Psoas muscle (tissue), 8 donors: ENCODE data around the gene STXBP3. TPM values are rescaled to one million over a fixed set of nuclear protein-coding genes. Genes with fewer than 3 reads are reported as not detected.

ENCODE experiments used
- ATAC-seq, 4 donors: fragments of 200-7000 bp; cut with Tn5 transposase; one replicate each; pipeline ENCODE4 v1.9.1; 2020; ENCODE audit warnings: moderate library complexity in 3 of 4, mild to moderate bottlenecking in 2 of 4
- DNase-seq, 2 donors: peaks; one replicate each; pipeline ENCODE4 v3.0.0-alpha.2; 2020
- H3K27ac ChIP-seq: fragments of 200-600 bp; one replicate; pipeline ENCODE4 v1.8.0; 2022
- H3K27me3 ChIP-seq, 3 donors: fragments of 200-600 bp in 1 of 3; one replicate each; pipeline versions ENCODE4 v1.6.1 to v1.8.0; 2013 to 2022; ENCODE audit warnings: low read length in 2 of 3, mild to moderate bottlenecking in 2 of 3, moderate library complexity in 1 of 3; ENCODE audit not compliant: insufficient read depth in 3 of 3
- H3K36me3 ChIP-seq, 2 donors: fragments of 200-600 bp in 1 of 2; one replicate each; pipeline versions ENCODE4 v1.6.1 to v1.8.0; 2013 to 2022; ENCODE audit warnings: low read depth in 1 of 2, mild to moderate bottlenecking in 1 of 2, moderate library complexity in 1 of 2; ENCODE audit not compliant: insufficient read depth in 1 of 2
- H3K4me1 ChIP-seq: fragments of 200-600 bp; one replicate; pipeline ENCODE4 v1.8.0; 2022
- H3K4me3 ChIP-seq: fragments of 200-600 bp; one replicate; pipeline ENCODE4 v1.8.0; 2022; ENCODE audit warnings: mild to moderate bottlenecking
- H3K9me3 ChIP-seq: fragments of 200-600 bp; one replicate; pipeline ENCODE4 v1.8.0; 2022
- WGBS, 3 donors: extraction: QIAGEN DNeasy Blood & Tissue Kit; methylation state at CpG; one replicate each; pipeline versions ENCODE4 v1.1.6 to v1.1.7; 2013; 5-methylcytosine and 5-hydroxymethylcytosine counted together
- intact Hi-C, 2 donors: fragments of 100-400 bp; cut with DNase I; formaldehyde crosslinking; loops; one replicate each; pipeline versions ENCODE4 v1.11.0 to v1.14.2; 2022
- polyA plus RNA-seq, 3 donors: library from polyadenylated mRNA; stranded (reverse); fragments of 200-250 nt; gene quantifications; one replicate each; pipeline ENCODE4 v1.2.3, GENCODE V29; 2013
- total RNA-seq, 4 donors: library from RNA; stranded (reverse); fragmentation: NEBNext Ultra II Directional in 2 of 4; extraction: Animal tissue kit (Norgen Biotek cat#: 25700) in 2 of 4; gene quantifications; one replicate each; pipeline versions ENCODE4 v1.2.1 to v1.2.4, GENCODE V29; 2021 to 2023
- TF ChIP-seq, protein P1 (sequence below): fragments of 200-600 bp; IDR thresholded peaks from one replicate; pipeline ENCODE4 v1.8.0; 2022; ENCODE audit warnings: antibody characterized with exemption
- donor health status: healthy with polysubstance abuse.
- donor health status: DM: no; HTN: no; CAD: no; lungs with moderate emphysema.
- donor health status: Bipolar disorder and iron deficiency.
- donor health status: healthy.
- donor health status: DM: yes; HTN: yes; CAD: no.
- donor health status: DM: no; HTN: no; CAD: no.
- donor health status: DM: no; HTN: no; CAD: no.
- donor health status: DM: yes; HTN: yes; CAD: no.

STXBP3 gene
- total and polyA plus RNA-seq, 7 donors = 12.7 to 22.3 (median 17.1) TPM

DNA sequence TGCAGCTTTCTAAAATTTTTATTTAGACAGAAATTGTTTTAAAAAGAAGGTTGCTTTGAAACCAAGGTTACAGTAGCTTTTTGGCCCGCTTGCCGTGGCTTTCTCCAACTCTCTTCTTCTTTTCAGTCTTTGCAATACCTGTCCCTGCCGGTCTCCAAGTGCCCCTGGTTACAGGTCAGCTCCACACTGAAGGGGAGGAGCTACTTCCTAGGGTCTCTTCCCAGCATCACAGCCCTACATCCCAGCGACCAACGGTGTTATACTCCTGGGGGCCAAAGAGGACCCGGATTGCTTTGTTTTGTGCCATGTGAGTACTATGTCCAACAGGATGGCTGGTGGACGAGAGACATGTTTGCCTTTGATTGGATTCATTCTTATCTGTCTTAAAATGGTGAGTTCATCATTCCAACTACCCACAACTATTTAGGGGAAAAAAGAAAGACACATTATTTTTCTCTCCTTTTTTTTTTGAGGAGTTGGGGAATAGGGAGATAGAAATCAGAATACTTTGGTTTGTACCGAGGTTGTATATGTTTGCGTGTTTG lies 33.8 kb upstream of the STXBP3 start, which contains the start of gene FNDC7:
TSS of gene FNDC7 (plus strand) at position 303 of the 545 bp plus-strand sequence. CDS start at position 329, 26 bp downstream.
- Histone ChIP-seq H3K36me3 (no peaks in the 10 kb centered on the region), H3K4me1 (no peaks in the 10 kb centered on the region), H3K27ac (no peak within 1 kb of the TSS), H3K9me3 (no peaks in the 10 kb centered on the region), H3K27me3 (peaks cover 0 to 4% (median 0%) of the 10 kb centered on the region in 3 donors), H3K4me3 (no peak within 1 kb of the TSS)
- TF ChIP-seq, protein P1, sequence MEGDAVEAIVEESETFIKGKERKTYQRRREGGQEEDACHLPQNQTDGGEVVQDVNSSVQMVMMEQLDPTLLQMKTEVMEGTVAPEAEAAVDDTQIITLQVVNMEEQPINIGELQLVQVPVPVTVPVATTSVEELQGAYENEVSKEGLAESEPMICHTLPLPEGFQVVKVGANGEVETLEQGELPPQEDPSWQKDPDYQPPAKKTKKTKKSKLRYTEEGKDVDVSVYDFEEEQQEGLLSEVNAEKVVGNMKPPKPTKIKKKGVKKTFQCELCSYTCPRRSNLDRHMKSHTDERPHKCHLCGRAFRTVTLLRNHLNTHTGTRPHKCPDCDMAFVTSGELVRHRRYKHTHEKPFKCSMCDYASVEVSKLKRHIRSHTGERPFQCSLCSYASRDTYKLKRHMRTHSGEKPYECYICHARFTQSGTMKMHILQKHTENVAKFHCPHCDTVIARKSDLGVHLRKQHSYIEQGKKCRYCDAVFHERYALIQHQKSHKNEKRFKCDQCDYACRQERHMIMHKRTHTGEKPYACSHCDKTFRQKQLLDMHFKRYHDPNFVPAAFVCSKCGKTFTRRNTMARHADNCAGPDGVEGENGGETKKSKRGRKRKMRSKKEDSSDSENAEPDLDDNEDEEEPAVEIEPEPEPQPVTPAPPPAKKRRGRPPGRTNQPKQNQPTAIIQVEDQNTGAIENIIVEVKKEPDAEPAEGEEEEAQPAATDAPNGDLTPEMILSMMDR = no peak
- ATAC-seq = no peak
- no peak for DNase-seq
- 44 to 47% (median 45%) methylated on average over 9 of the region's 9 CpGs for WGBS, 3 donors
- intact Hi-C loops = no loop called here

DNA sequence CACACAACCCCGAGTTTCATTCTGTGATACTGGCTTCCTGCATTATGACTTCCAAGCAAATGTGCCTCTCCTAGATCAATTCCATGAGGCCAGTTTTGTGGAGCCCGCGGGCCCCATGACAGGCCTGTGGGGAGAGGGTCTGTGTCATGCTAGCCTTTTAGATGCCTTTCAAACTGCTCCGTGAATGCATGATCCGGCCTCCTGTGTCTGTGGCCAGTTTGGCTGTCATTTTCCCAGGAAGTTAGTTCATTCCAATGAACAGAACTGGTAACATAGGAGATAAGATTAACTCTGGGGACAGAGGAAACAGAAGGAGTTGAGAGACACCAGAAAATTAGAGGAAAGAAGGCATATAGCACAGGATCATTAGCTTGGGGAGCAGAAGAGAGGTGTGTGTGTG lies 30.5 kb upstream of the STXBP3 start:
- 72 to 86% (median 78%) methylated on average over 5 of the region's 5 CpGs for WGBS, 3 donors
- intact Hi-C loops = no loop called here
- H3K4me3 ChIP-seq = no peak overlapping the region
- ATAC-seq (no peak), DNase-seq (no peak)
- no peaks in the 10 kb centered on the region for H3K27me3 ChIP-seq
- no peaks in the 10 kb centered on the region for H3K4me1 ChIP-seq
- no peaks in the 10 kb centered on the region for H3K36me3 ChIP-seq
- TF ChIP-seq, protein P1 = no peak
- no peaks in the 10 kb centered on the region for H3K9me3 ChIP-seq
- no peak overlapping the region for H3K27ac ChIP-seq

DNA sequence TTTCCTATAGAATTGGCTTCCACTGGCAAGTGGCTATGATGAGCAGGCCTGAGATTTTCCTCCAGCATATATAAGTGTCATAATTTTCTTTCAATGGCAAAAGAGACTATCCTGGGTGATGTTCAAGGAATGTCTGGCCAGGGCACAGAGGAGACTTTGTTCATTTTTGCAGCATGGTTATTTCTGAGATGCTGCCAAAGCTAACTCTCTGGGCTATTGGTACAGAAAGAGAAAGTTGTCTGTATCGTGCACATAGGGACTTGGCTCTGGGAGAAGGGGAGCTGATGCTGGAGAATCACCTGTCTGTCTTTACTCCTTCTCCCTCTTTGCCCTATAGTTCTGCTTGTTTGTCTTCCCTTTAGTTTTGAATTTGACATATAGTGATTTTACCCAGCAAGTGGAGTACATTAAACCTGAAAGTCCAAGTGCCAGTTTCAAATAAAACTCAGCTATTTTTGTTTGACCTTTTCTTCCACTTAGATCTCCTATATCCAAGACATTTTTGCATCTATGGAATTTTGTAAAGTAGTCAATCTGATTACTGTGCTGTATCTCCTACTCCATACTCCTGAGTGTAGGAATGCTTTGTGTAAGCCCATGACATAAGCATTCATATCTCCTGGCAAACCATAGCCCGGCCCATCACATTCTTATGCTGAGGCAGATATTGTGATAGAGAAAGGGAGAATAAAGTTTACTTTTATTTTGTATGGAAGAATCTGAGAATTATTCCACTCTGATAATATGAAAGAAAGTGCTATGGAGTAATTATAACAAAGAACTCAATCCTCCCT lies 29.8 kb upstream of the STXBP3 start:
- Histone ChIP-seq H3K9me3 (no peaks in the 10 kb centered on the region), H3K36me3 (no peaks in the 10 kb centered on the region), H3K27me3 (no peaks in the 10 kb centered on the region), H3K4me3 (no peak overlapping the region), H3K27ac (no peak overlapping the region), H3K4me1 (no peaks in the 10 kb centered on the region)
- 64 to 81% (median 69%) methylated on average over 2 of the region's 2 CpGs for WGBS, 3 donors
- TF ChIP-seq, protein P1 = no peak
- intact Hi-C loops = no loop called here
- ATAC-seq (no peak), DNase-seq (no peak)

DNA sequence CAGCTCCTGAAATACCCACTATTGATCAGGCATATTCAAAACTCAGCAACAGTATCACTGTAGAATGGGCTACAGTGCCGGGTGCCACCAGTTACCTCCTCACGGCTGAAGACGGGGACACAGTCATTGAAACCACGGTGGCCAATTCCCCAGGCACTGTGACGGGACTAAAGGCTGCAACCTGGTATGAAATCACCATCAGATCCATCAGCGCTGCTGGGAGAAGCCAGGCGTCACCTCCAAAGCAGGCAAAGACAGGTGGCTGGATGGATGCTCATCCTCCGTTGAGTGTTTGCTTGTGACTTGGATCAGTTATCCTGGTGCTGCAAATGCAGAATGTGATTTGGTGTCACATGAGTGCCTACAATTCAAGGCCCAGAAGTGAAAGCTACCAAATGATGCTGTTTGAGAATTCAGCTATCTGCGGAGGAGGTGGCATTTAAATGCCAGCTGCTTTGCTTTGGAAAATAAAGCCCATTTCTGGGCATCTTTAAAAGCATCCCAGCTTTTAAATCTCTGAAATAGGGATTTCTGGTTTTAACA lies 28.6 kb upstream of the STXBP3 start:
- H3K36me3 ChIP-seq = no peaks in the 10 kb centered on the region
- no peaks in the 10 kb centered on the region for H3K27me3 ChIP-seq
- no peaks in the 10 kb centered on the region for H3K4me1 ChIP-seq
- ATAC-seq (no peak), DNase-seq (no peak)
- intact Hi-C loops = no loop called here
- TF ChIP-seq, protein P1 = no peak
- no peak overlapping the region for H3K4me3 ChIP-seq
- no peaks in the 10 kb centered on the region for H3K9me3 ChIP-seq
- 82 to 88% (median 82%) methylated on average over 9 of the region's 9 CpGs for WGBS, 3 donors
- no peak overlapping the region for H3K27ac ChIP-seq
